SU-DHL-6 (cell line): ENCODE data around the gene LIN28A.

Experiments
- CTCF ChIP-seq: fragments of 200-600 bp; sonication (generic); IDR thresholded peaks from one replicate; pipeline ENCODE4 v1.5.1; 2017; ENCODE audit warnings: antibody characterized with exemption, mild to moderate bottlenecking, low read length, moderate library complexity; ENCODE audit not compliant: insufficient read depth, poor library complexity, severe bottlenecking
- EZH2phosphoT487 ChIP-seq: fragments of 200-600 bp; sonication (generic), shearing (Covaris generic); conservative IDR thresholded peaks from 2 replicates; pipeline ENCODE4 v1.6.1; 2018; ENCODE audit warnings: mild to moderate bottlenecking, antibody characterized with exemption, low read length, moderate library complexity, mixed read lengths

GRCh38 chr1:26408604-26409003 is 2.0 kb upstream of the LIN28A start:
- no peak for TF ChIP-seq CTCF
- TF ChIP-seq EZH2phosphoT487, result no peak
